HFF-Myc (cell line): ENCODE data around the gene KLB.
"Not testable (repeated sequence)": the region's sequence is repeated elsewhere in the genome, so short reads cannot be mapped to it uniquely, and the experiment has no call there.

Experiments
- DNase-seq: peaks from one replicate; pipeline ENCODE4 v3.0.0-alpha.2; 2011; ENCODE audit warnings: low read depth; ENCODE audit errors: extremely low read depth
- H3K4me3 ChIP-seq: replicated peaks from 2 replicates; pipeline ENCODE4 v1.5.1; 2011; ENCODE audit warnings: low read depth, mild to moderate bottlenecking, control low read depth, low read length
- TF ChIP-seq, protein P1 (sequence below): IDR thresholded peaks from 2 replicates; pipeline ENCODE4 v1.5.1; 2012; ENCODE audit warnings: mild to moderate bottlenecking, low read depth, low read length, control low read depth; ENCODE audit errors: missing control alignments

Gene KLB

GRCh38 chr4:39390603-39391002 is 16.1 kb upstream of the KLB start:
- H3K4me3 ChIP-seq: no peak overlapping the region
- TF ChIP-seq, protein P1, sequence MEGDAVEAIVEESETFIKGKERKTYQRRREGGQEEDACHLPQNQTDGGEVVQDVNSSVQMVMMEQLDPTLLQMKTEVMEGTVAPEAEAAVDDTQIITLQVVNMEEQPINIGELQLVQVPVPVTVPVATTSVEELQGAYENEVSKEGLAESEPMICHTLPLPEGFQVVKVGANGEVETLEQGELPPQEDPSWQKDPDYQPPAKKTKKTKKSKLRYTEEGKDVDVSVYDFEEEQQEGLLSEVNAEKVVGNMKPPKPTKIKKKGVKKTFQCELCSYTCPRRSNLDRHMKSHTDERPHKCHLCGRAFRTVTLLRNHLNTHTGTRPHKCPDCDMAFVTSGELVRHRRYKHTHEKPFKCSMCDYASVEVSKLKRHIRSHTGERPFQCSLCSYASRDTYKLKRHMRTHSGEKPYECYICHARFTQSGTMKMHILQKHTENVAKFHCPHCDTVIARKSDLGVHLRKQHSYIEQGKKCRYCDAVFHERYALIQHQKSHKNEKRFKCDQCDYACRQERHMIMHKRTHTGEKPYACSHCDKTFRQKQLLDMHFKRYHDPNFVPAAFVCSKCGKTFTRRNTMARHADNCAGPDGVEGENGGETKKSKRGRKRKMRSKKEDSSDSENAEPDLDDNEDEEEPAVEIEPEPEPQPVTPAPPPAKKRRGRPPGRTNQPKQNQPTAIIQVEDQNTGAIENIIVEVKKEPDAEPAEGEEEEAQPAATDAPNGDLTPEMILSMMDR: no peak
- DNase-seq: no peak

DNA sequence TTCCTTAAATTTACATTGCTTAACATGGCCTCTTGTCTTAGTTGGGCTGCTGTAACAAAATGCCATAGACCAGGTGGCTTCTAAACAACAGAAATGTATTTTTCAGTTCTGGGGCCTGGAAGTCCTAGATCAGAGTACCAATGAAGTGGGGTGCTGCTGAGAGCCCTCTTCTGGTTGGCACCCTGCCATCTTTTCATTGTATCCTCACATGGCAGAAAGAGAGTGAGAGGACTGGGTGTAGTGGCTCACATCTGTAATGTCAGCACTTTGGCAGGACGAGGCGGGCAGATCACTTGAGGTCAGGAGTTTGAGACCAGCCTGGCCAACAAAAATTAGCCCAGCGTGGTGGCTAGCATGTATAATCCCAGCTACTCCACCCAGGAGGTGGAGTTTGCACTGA is 12.0 kb upstream of the KLB start:
- no peak overlapping the region for H3K4me3 ChIP-seq
- TF ChIP-seq, protein P1: no peak
- no peak for DNase-seq

GRCh38 chr4:39401640-39402039 is 5.1 kb upstream of the KLB start:
- not testable (repeated sequence) for DNase-seq, H3K4me3 ChIP-seq

DNA sequence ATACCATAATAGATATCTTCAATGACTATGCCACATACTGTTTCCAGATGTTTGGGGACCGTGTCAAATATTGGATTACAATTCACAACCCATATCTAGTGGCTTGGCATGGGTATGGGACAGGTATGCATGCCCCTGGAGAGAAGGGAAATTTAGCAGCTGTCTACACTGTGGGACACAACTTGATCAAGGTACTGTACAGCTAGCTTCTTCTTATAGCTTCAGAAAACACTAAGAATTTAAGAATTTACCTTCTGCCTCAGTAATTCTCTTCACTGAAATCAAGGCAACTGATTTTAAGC is 805 bp downstream of the KLB start:
- TF ChIP-seq, protein P1: no peak

DNA sequence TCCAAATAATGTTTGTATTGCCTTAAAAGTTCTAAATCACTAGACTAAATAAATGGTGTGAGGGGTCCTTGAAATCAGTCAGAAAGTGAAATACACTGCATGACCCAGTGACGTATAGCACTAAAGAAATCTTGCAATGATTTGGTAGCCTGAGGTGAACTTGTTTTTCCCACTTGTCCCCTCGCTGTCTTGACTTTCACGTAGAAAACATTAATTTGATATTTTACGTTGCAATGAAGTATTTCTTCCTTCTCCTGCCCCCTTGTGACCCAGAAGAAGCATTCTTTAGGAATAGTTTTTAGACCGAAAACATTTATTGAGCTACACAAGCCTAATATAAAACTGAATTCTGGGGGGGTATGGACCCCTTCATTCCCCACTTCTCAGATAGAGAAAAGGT is 3.7 kb downstream of the KLB start:
- DNase-seq: no peak
- TF ChIP-seq, protein P1: no peak
- no peak overlapping the region for H3K4me3 ChIP-seq

More for the DNA sequence above, 805 bp downstream of the KLB start:
- DNase-seq: no peak
- H3K4me3 ChIP-seq: no peak overlapping the region

GRCh38 chr4:39411561-39411960 is 4.8 kb downstream of the KLB start:
- DNase-seq, H3K4me3 ChIP-seq: not testable (repeated sequence)

DNA sequence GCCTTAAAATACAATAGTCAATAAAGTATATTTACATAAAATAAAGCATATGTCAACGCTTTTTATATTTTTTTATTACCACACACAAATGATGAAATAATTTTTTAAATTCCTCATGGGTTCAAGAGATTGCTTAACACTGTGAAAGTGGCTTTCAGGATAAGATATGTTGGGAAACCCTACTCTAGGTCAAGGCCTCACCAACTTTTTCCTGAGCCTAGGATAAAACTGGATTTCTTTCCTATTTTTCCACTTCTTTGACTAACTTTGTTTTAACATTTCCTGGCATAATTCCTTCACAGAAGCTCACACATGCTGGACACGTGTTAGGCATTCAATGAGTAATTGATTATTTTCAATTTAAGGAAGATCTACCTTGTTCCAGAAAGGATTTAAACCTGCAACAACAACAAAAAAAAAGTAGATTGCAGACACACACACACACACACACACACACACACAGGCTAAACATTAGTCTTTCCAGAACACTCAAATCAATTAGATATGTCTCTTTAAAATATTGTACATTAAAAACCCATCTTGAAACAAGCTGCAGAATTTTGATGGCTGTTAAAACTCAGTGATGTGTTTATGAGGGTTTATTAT is 9.1 kb downstream of the KLB start:
- no peak for DNase-seq
- TF ChIP-seq, protein P1: no peak
- no peak overlapping the region for H3K4me3 ChIP-seq

- H3K4me3 ChIP-seq: no peak overlapping the region
- TF ChIP-seq, protein P1: no peak
These were observed 15.5 kb downstream of the KLB start for GRCh38 chr4:39422247-39422646.

DNA sequence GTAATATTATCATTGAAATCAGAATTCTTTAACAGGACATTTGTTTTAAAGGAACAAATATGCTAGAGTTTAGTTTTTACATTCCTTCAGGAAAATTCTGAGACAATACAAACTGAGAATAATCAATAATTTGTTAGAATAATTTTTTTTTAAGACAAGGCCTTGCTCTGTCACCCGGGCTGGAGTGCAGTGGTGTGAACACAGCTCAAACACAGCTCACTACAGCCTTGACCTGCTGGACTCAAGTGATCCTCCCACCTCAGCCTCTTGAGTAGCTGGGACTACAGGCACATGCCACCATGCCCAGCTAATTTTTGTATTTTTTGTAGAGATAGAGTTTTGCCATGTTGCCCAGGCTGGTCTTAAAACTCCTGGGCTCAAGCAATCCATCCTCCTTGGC is 18.6 kb downstream of the KLB start:
- not testable (repeated sequence) for H3K4me3 ChIP-seq, DNase-seq

More at GRCh38 chr4:39422247-39422646, 15.5 kb downstream of the KLB start:
- DNase-seq: no peak
